NT2/D1 (cell line): ENCODE measurements around the gene CLDN20.

Experiments used
- DNase-seq: peaks from one replicate; pipeline ENCODE4 v3.0.0-alpha.2; 2011; ENCODE audit warnings: low read depth, low spot score
- H3K27me3 ChIP-seq: 2 replicates; pipeline ENCODE4 v1.6.0; 2011; ENCODE audit warnings: mild to moderate bottlenecking; ENCODE audit not compliant: insufficient read length, insufficient read depth
- H3K36me3 ChIP-seq: 2 replicates; pipeline ENCODE4 v1.6.1; 2011; ENCODE audit warnings: mild to moderate bottlenecking, low read length, mixed read lengths; ENCODE audit not compliant: insufficient read depth, insufficient read length
- H3K4me1 ChIP-seq: 2 replicates; pipeline ENCODE4 v1.5.1; 2011; ENCODE audit not compliant: insufficient read depth, insufficient read length
- H3K4me3 ChIP-seq: 2 replicates; pipeline ENCODE4 v1.5.1; 2011; ENCODE audit warnings: low read depth; ENCODE audit not compliant: insufficient read length
- H3K9ac ChIP-seq: 2 replicates; pipeline ENCODE4 v1.6.0; 2011; ENCODE audit warnings: low read depth; ENCODE audit not compliant: insufficient read length
- H3K9me3 ChIP-seq: 2 replicates; pipeline ENCODE4 v1.5.1; 2011; ENCODE audit warnings: mild to moderate bottlenecking, low read length; ENCODE audit not compliant: insufficient read depth
- SUZ12 ChIP-seq: IDR thresholded peaks from 2 replicates; pipeline ENCODE4 v1.6.1; 2011; ENCODE audit not compliant: insufficient read length, insufficient read depth; ENCODE audit errors: extremely low read depth
- YY1 ChIP-seq: IDR thresholded peaks from 2 replicates; pipeline ENCODE4 v1.6.1; 2011; ENCODE audit not compliant: insufficient read length, insufficient read depth
- ZNF274 ChIP-seq: IDR thresholded peaks from 2 replicates; pipeline ENCODE4 v1.6.1; 2011; ENCODE audit warnings: mild to moderate bottlenecking, low read depth, low read length

CLDN20 gene

GRCh38 chr6:155245831-155246230 is 18.0 kb upstream of the CLDN20 start:
- no peaks in the 10 kb centered on the region for H3K4me1 ChIP-seq
- no peak for TF ChIP-seq YY1
- no peak for TF ChIP-seq SUZ12
- TF ChIP-seq ZNF274, result no peak
- H3K27me3 ChIP-seq, result no peaks in the 10 kb centered on the region
- H3K36me3 ChIP-seq, result peaks cover 56% of the 10 kb centered on the region
- no peak overlapping the region for H3K9ac ChIP-seq
- no peaks in the 10 kb centered on the region for H3K9me3 ChIP-seq
- no peak for DNase-seq
- H3K4me3 ChIP-seq, result no peak overlapping the region

- no peak overlapping the region for H3K9ac ChIP-seq
- H3K36me3 ChIP-seq, result peaks cover 61% of the 10 kb centered on the region
- no peak for TF ChIP-seq YY1
- no peak for TF ChIP-seq ZNF274
- no peak for TF ChIP-seq SUZ12
- no peaks in the 10 kb centered on the region for H3K9me3 ChIP-seq
- no peak overlapping the region for H3K4me3 ChIP-seq
- no peaks in the 10 kb centered on the region for H3K27me3 ChIP-seq
- no peaks in the 10 kb centered on the region for H3K4me1 ChIP-seq
- DNase-seq, result no peak
These were observed 17.0 kb upstream of the CLDN20 start for GRCh38 chr6:155246825-155247224.

- no peak for DNase-seq
- H3K9me3 ChIP-seq, result no peaks in the 10 kb centered on the region
- H3K36me3 ChIP-seq, result peaks cover 63% of the 10 kb centered on the region
- no peaks in the 10 kb centered on the region for H3K27me3 ChIP-seq
- no peak overlapping the region for H3K9ac ChIP-seq
- TF ChIP-seq SUZ12 (no peak), ZNF274 (no peak), YY1 (no peak)
- no peak overlapping the region for H3K4me3 ChIP-seq
- H3K4me1 ChIP-seq, result peaks cover 2% of the 10 kb centered on the region
These were observed 16.2 kb upstream of the CLDN20 start for GRCh38 chr6:155247618-155248007.

- no peak for DNase-seq
- Histone ChIP-seq H3K36me3 (peaks cover 61% of the 10 kb centered on the region), H3K4me1 (peaks cover 4% of the 10 kb centered on the region), H3K9ac (no peak overlapping the region), H3K4me3 (no peak overlapping the region), H3K9me3 (no peaks in the 10 kb centered on the region), H3K27me3 (no peaks in the 10 kb centered on the region)
- no peak for TF ChIP-seq YY1
- no peak for TF ChIP-seq ZNF274
These were observed 15.5 kb upstream of the CLDN20 start for GRCh38 chr6:155248008-155249001.

GRCh38 chr6:155250701-155251381 is 13.0 kb upstream of the CLDN20 start:
- H3K36me3 ChIP-seq, result peaks cover 65% of the 10 kb centered on the region
- no peaks in the 10 kb centered on the region for H3K9me3 ChIP-seq
- no peak for TF ChIP-seq ZNF274
- TF ChIP-seq YY1, result no peak
- no peak for TF ChIP-seq SUZ12
- H3K4me3 ChIP-seq, result no peak overlapping the region
- peaks cover 4% of the 10 kb centered on the region for H3K4me1 ChIP-seq
- no peak for DNase-seq
- no peaks in the 10 kb centered on the region for H3K27me3 ChIP-seq
- no peak overlapping the region for H3K9ac ChIP-seq

- peaks cover 69% of the 10 kb centered on the region for H3K36me3 ChIP-seq
- peaks cover 4% of the 10 kb centered on the region for H3K4me1 ChIP-seq
- no peak overlapping the region for H3K9ac ChIP-seq
- TF ChIP-seq ZNF274 (no peak), SUZ12 (no peak)
- no peaks in the 10 kb centered on the region for H3K9me3 ChIP-seq
- no peak for DNase-seq
- H3K4me3 ChIP-seq, result no peak overlapping the region
- no peaks in the 10 kb centered on the region for H3K27me3 ChIP-seq
These were observed 11.2 kb upstream of the CLDN20 start for GRCh38 chr6:155252581-155252980.

- H3K9ac ChIP-seq, result no peak overlapping the region
- H3K36me3 ChIP-seq, result peaks cover 71% of the 10 kb centered on the region
- no peaks in the 10 kb centered on the region for H3K27me3 ChIP-seq
- TF ChIP-seq YY1 (no peak), SUZ12 (no peak), ZNF274 (no peak)
- no peaks in the 10 kb centered on the region for H3K9me3 ChIP-seq
- H3K4me3 ChIP-seq, result no peak overlapping the region
- DNase-seq, result peak; percentile 39
- peaks cover 4% of the 10 kb centered on the region for H3K4me1 ChIP-seq
These were observed 10.5 kb upstream of the CLDN20 start for GRCh38 chr6:155253337-155253736.
